BJ (cell line): Measurements from ENCODE around the gene CSRNP3. TPM values are rescaled to one million over a fixed set of nuclear protein-coding genes. Genes with fewer than 3 reads are reported as not detected.
"Not testable (repeated sequence)": the region's sequence is repeated elsewhere in the genome, so short reads cannot be mapped to it uniquely, and the experiment has no call there.

Experiments
- CTCF ChIA-PET: fragments of 350-600 bp; formaldehyde crosslinking; extraction: SDS; loops from one replicate; lab custom pipeline; 2021; ENCODE audit warnings: antibody characterized with exemption, inconsistent platforms; lab: Yijun Ruan, JAX
- POLR2A ChIA-PET: fragments of 300-600 bp; sonication (Branson Sonifier 250); formaldehyde crosslinking; extraction: SDS; loops from one replicate; lab custom pipeline; 2021; ENCODE audit warnings: antibody characterized with exemption; lab: Charles Lee
- DNase-seq: peaks from one replicate; pipeline ENCODE4 v3.0.0-alpha.2; 2011; ENCODE audit warnings: low read depth
- H3K27me3 ChIP-seq: 2 replicates; pipeline ENCODE4 v1.6.0; 2011; ENCODE audit warnings: low read length; ENCODE audit not compliant: control insufficient read depth, insufficient read depth
- H3K36me3 ChIP-seq: 2 replicates; pipeline ENCODE4 v1.5.1; 2011; ENCODE audit warnings: low read length; ENCODE audit not compliant: control insufficient read depth, insufficient read depth
- H3K4me3 ChIP-seq: 2 replicates; pipeline ENCODE4 v1.5.1; 2011; ENCODE audit warnings: low read depth, mild to moderate bottlenecking, control low read depth, low read length
- CTCF ChIP-seq: IDR thresholded peaks from 2 replicates; pipeline ENCODE4 v1.5.1; 2011; ENCODE audit warnings: low read depth, mild to moderate bottlenecking, control low read depth, inconsistent platforms, low read length, moderate library complexity; ENCODE audit not compliant: insufficient read depth
- polyA plus RNA-seq: library from polyadenylated mRNA; depleted of rRNA; stranded (reverse); fragments of >200 nt; gene quantifications from 2 replicates; pipeline ENCODE4 v1.2.3, GENCODE V29; 2011

Gene CSRNP3
- polyA plus RNA-seq, 1 experiment = 0.18 TPM

- no peak for TF ChIP-seq CTCF
- Histone ChIP-seq H3K36me3 (no peaks in the 10 kb centered on the region), H3K27me3 (no peaks in the 10 kb centered on the region), H3K4me3 (no peak overlapping the region)
- ChIA-PET POLR2A (no interaction called here), CTCF (no interaction called here)
- DNase-seq = no peak
These were observed 116.5 kb downstream of the CSRNP3 start for GRCh38 chr2:165586019-165586418.

GRCh38 chr2:165587335-165587938 is 117.9 kb downstream of the CSRNP3 start:
- POLR2A ChIA-PET = no interaction called here
- H3K36me3 ChIP-seq = no peaks in the 10 kb centered on the region
- DNase-seq = no peak
- H3K27me3 ChIP-seq = no peaks in the 10 kb centered on the region
- H3K4me3 ChIP-seq = no peak overlapping the region
- CTCF ChIA-PET = interaction anchor here (0.5 kb wide), 1 partner anchor 946 kb away, joined by 4 read pairs; no protein-coding TSS in a partner anchor
- TF ChIP-seq CTCF = no peak

- POLR2A ChIA-PET, H3K27me3 ChIP-seq, H3K36me3 ChIP-seq, H3K4me3 ChIP-seq, DNase-seq: not testable (repeated sequence)
- CTCF ChIA-PET = interaction anchor here (1.3 kb wide), 1 partner anchor 13 kb away, joined by 3 read pairs; no protein-coding TSS in a partner anchor
These were observed 121.5 kb downstream of the CSRNP3 start for GRCh38 chr2:165590999-165591398.

- ChIA-PET CTCF (no interaction called here), POLR2A (no interaction called here)
- no peaks in the 10 kb centered on the region for H3K27me3 ChIP-seq
- H3K36me3 ChIP-seq = no peaks in the 10 kb centered on the region
- peak; percentile 42 for DNase-seq
- H3K4me3 ChIP-seq = no peak overlapping the region
- no peak for TF ChIP-seq CTCF
These were observed 123.6 kb downstream of the CSRNP3 start for GRCh38 chr2:165593081-165593480.

GRCh38 chr2:165594231-165594934 is 124.9 kb downstream of the CSRNP3 start:
- no peaks in the 10 kb centered on the region for H3K27me3 ChIP-seq
- no peaks in the 10 kb centered on the region for H3K36me3 ChIP-seq
- H3K4me3 ChIP-seq = no peak overlapping the region
- POLR2A ChIA-PET = no interaction called here
- DNase-seq = no peak
- CTCF ChIA-PET = no interaction called here
- TF ChIP-seq CTCF = no peak
